Fibroblast of lung (primary cell): Measurements from ENCODE around the gene TEDDM1.

Experiments
- CTCF ChIP-seq, 2 donors: IDR thresholded peaks in 1 of 2; conservative IDR thresholded peaks in 1 of 2; 1 replicate in 1 of 2; 2 replicates in 1 of 2; pipeline ENCODE4 v1.5.1; 2011 to 2012; ENCODE audit warnings: low read length in 2 of 2, control low read depth in 1 of 2, inconsistent platforms in 1 of 2, low read depth in 1 of 2, mild to moderate bottlenecking in 1 of 2
- EZH2 ChIP-seq: IDR thresholded peaks from 2 replicates; pipeline ENCODE4 v1.5.1; 2012; ENCODE audit warnings: low read length, control low read depth, mild to moderate bottlenecking; ENCODE audit errors: missing control alignments

- TF ChIP-seq CTCF (conservative IDR thresholded peaks at IDR 0.05 in 1 of 2, IDR thresholded peaks at IDR 0.05 in 1 of 2; ENCODE audit: low read depth in 1 of 2, low read length in 2 of 2), result no peak
- no peak for TF ChIP-seq EZH2
Observed at GRCh38 chr1:182450087-182450486, 49.6 kb upstream of the TEDDM1 start, which contains the start of gene RGSL1.
